HCT116 (cell line): Measurements from ENCODE around the gene CAPN9. TPM values are rescaled to one million over a fixed set of nuclear protein-coding genes. Genes with fewer than 3 reads are reported as not detected.

Experiments used
- ATAC-seq: fragments of 200-7000 bp; cut with Tn5 transposase; 2 replicates; pipeline ENCODE4 v1.9.1; 2020; ENCODE audit warnings: mild to moderate bottlenecking, moderate library complexity
- BruUV-seq: library from RNA; stranded (reverse); fragments of 400-500 nt; replicated peaks from 2 replicates; lab custom pipeline; 2021; lab: Mats Ljungman, UMichigan
- CTCF ChIA-PET: fragments of 300-600 bp; sonication (Branson Sonifier 250); formaldehyde crosslinking; loops from one replicate; lab custom pipeline; 2021; ENCODE audit warnings: antibody characterized with exemption; lab: Charles Lee
- POLR2A ChIA-PET: fragments of 300-600, 350-600 bp; sonication (Branson Sonifier 250); formaldehyde crosslinking; loops from one replicate; lab custom pipeline; 2021; ENCODE audit warnings: antibody characterized with exemption; lab: Charles Lee
- RAD21 ChIA-PET, 2 experiments: fragments of 300-600 bp; sonication (Branson Sonifier 250); formaldehyde crosslinking; loops; one replicate each; lab custom pipeline; 2023; ENCODE audit warnings: low total read pairs in 2 of 2; ENCODE audit not compliant: uncharacterized antibody in 2 of 2, unreplicated experiment in 2 of 2, low non-redundant PET in 1 of 2; lab: Charles Lee
- DNase-seq: peaks from one replicate; pipeline ENCODE4 v3.0.0-alpha.2; 2010; ENCODE audit warnings: low read depth, low spot score
- H2AFZ ChIP-seq: fragments of 200-600 bp; shearing (Covaris generic), sonication (generic); 2 replicates; pipeline ENCODE4 v1.6.1; 2017; ENCODE audit warnings: low read depth, mixed run types, mixed read lengths, antibody characterized with exemption, low read length; ENCODE audit not compliant: poor library complexity, severe bottlenecking
- H3K27ac ChIP-seq: 2 replicates; pipeline ENCODE4 v1.5.1; 2012; ENCODE audit warnings: low read depth, low read length
- H3K27me3 ChIP-seq: fragments of 200-600 bp; sonication (generic); 2 replicates; pipeline ENCODE4 v1.6.1; 2016; ENCODE audit warnings: mixed run types, low read length, mixed read lengths; ENCODE audit not compliant: insufficient read depth
- H3K36me3 ChIP-seq, 2 experiments: fragments of 200-500 bp in 1 of 2; fragments of 200-600 bp in 1 of 2; sonication (Bioruptor generic) in 1 of 2; sonication (generic) in 1 of 2; 2 replicates each; pipeline versions ENCODE4 v1.5.1 to v1.6.1; 2014 to 2016; ENCODE audit warnings: low read length in 2 of 2, inconsistent platforms in 1 of 2, mixed read lengths in 1 of 2, mixed run types in 1 of 2; ENCODE audit not compliant: insufficient read depth in 2 of 2, control insufficient read depth in 1 of 2
- H3K4me1 ChIP-seq, 2 experiments: fragments of 200-600 bp in 1 of 2; sonication (generic) in 1 of 2; 2 replicates each; pipeline versions ENCODE4 v1.5.1 to v1.6.1; 2012 to 2017; ENCODE audit warnings: low read length in 2 of 2, inconsistent platforms in 1 of 2, mild to moderate bottlenecking in 1 of 2, mixed read lengths in 1 of 2, mixed run types in 1 of 2, moderate library complexity in 1 of 2; ENCODE audit not compliant: insufficient read depth in 2 of 2, control insufficient read depth in 1 of 2
- H3K4me2 ChIP-seq: fragments of 200-600 bp; sonication (generic); 2 replicates; pipeline ENCODE4 v1.6.1; 2017; ENCODE audit warnings: mixed run types, low read length, mixed read lengths
- H3K4me3 ChIP-seq, 2 experiments: fragments of 200-600 bp in 1 of 2; sonication (generic) in 1 of 2; replicated peaks in 1 of 2; 2 replicates each; pipeline ENCODE4 v1.5.1; 2011 to 2016; ENCODE audit warnings: low read length in 2 of 2, control low read depth in 1 of 2, low read depth in 1 of 2, mild to moderate bottlenecking in 1 of 2, mixed read lengths in 1 of 2, mixed run types in 1 of 2
- H3K79me2 ChIP-seq: fragments of 200-600 bp; sonication (generic); 2 replicates; pipeline ENCODE4 v1.6.1; 2017; ENCODE audit warnings: mild to moderate bottlenecking, mixed run types, low read length, moderate library complexity, mixed read lengths; ENCODE audit not compliant: insufficient read depth
- H3K9ac ChIP-seq: fragments of 200-600 bp; sonication (generic); 2 replicates; pipeline ENCODE4 v1.6.1; 2016; ENCODE audit warnings: low read length, mixed read lengths
- H3K9me2 ChIP-seq: fragments of 200-600 bp; sonication (generic), shearing (Covaris generic); 2 replicates; pipeline ENCODE4 v1.6.1; 2017; ENCODE audit warnings: mixed run types, mild to moderate bottlenecking, moderate library complexity; ENCODE audit not compliant: insufficient read depth
- H3K9me3 ChIP-seq, 2 experiments: fragments of 200-500 bp in 1 of 2; fragments of 200-600 bp in 1 of 2; sonication (Bioruptor generic) in 1 of 2; sonication (generic) in 1 of 2; 2 replicates each; pipeline ENCODE4 v1.6.1; 2014 to 2017; ENCODE audit warnings: low read length in 2 of 2, mixed read lengths in 2 of 2, inconsistent platforms in 1 of 2, low read depth in 1 of 2, mild to moderate bottlenecking in 1 of 2, mixed run types in 1 of 2, moderate library complexity in 1 of 2; ENCODE audit not compliant: control insufficient read depth in 1 of 2, insufficient read depth in 1 of 2
- H4K20me1 ChIP-seq: fragments of 200-600 bp; sonication (generic), shearing (Covaris generic); 2 replicates; pipeline ENCODE4 v1.6.1; 2017; ENCODE audit warnings: mixed run types, mild to moderate bottlenecking, moderate library complexity; ENCODE audit not compliant: insufficient read depth
- CBX3 ChIP-seq: IDR thresholded peaks from 2 replicates; pipeline ENCODE4 v1.6.1; 2012; ENCODE audit warnings: low read depth
- CEBPB ChIP-seq: IDR thresholded peaks from 2 replicates; pipeline ENCODE4 v1.6.1; 2012; ENCODE audit warnings: low read depth
- EGR1 ChIP-seq: IDR thresholded peaks from 2 replicates; pipeline ENCODE4 v1.6.1; 2012; ENCODE audit warnings: low read depth
- ELF1 ChIP-seq: IDR thresholded peaks from 2 replicates; pipeline ENCODE4 v1.6.1; 2012; ENCODE audit warnings: low read depth, borderline replicate concordance
- EZH2 ChIP-seq: fragments of 200-600 bp; sonication (generic); IDR thresholded peaks from 2 replicates; pipeline ENCODE4 v1.6.1; 2017; ENCODE audit warnings: antibody characterized with exemption, mixed run types
- JUND ChIP-seq: IDR thresholded peaks from 2 replicates; pipeline ENCODE4 v1.6.1; 2012
- POLR2A ChIP-seq: IDR thresholded peaks from 2 replicates; pipeline ENCODE4 v1.7.0; 2011; ENCODE audit warnings: borderline replicate concordance; ENCODE audit not compliant: insufficient read depth, insufficient read length; ENCODE audit errors: extremely low read depth
- POLR2AphosphoS5 ChIP-seq: IDR thresholded peaks from 2 replicates; pipeline ENCODE4 v1.6.1; 2011; ENCODE audit warnings: mild to moderate bottlenecking, low read depth, low read length, moderate library complexity
- RAD21 ChIP-seq: IDR thresholded peaks from 2 replicates; pipeline ENCODE4 v1.6.1; 2012; ENCODE audit warnings: low read depth, mild to moderate bottlenecking
- SIN3A ChIP-seq: IDR thresholded peaks from 2 replicates; pipeline ENCODE4 v1.6.1; 2012; ENCODE audit warnings: low read depth
- SP1 ChIP-seq: IDR thresholded peaks from 2 replicates; pipeline ENCODE4 v1.6.1; 2012; ENCODE audit warnings: low read depth
- SRF ChIP-seq: IDR thresholded peaks from 2 replicates; pipeline ENCODE4 v1.6.1; 2012; ENCODE audit warnings: low read depth
- YY1 ChIP-seq: IDR thresholded peaks from 2 replicates; pipeline ENCODE4 v1.6.1; 2011; ENCODE audit warnings: low read length, low read depth, moderate library complexity, mild to moderate bottlenecking; ENCODE audit not compliant: insufficient replicate concordance; ENCODE audit errors: extremely low read depth
- ZFX ChIP-seq: fragments of 450-650 bp; IDR thresholded peaks from 2 replicates; pipeline ENCODE4 v1.6.1; 2017
- ZNF274 ChIP-seq: fragments of 200-500 bp; sonication (Bioruptor generic); IDR thresholded peaks from 2 replicates; pipeline ENCODE4 v1.6.1; 2014; ENCODE audit warnings: mild to moderate bottlenecking, low read depth, low read length, inconsistent platforms
- intact Hi-C: fragments of 100-400 bp; cut with micrococcal nuclease; formaldehyde crosslinking; loops from 2 replicates; pipeline ENCODE4 v1.10.0; 2022
- total RNA-seq: library from RNA; stranded (reverse); gene quantifications from one replicate; pipeline ENCODE4 v1.2.1, GENCODE V29; 2021; ENCODE audit not compliant: unreplicated experiment
- TF ChIP-seq, protein P1 (sequence below): IDR thresholded peaks from 2 replicates; pipeline ENCODE4 v1.6.1; 2012; ENCODE audit warnings: low read depth
- TF ChIP-seq, protein P2 (sequence below): IDR thresholded peaks from 2 replicates; pipeline ENCODE4 v1.6.1; 2012
- TF ChIP-seq, protein P3 (sequence below): IDR thresholded peaks from 2 replicates; pipeline ENCODE4 v1.6.1; 2012
- TF ChIP-seq, protein P4 (sequence below), 3 experiments: fragments of 200-600 bp in 1 of 3; sonication (generic) in 1 of 3; IDR thresholded peaks in 2 of 3; conservative IDR thresholded peaks in 1 of 3; 2 replicates each; pipeline ENCODE4 v1.5.1; 2012 to 2017; ENCODE audit warnings: low read depth in 2 of 3, low read length in 2 of 3, antibody characterized with exemption in 1 of 3, borderline replicate concordance in 1 of 3, control low read depth in 1 of 3, mild to moderate bottlenecking in 1 of 3, mixed read lengths in 1 of 3, mixed run types in 1 of 3, moderate library complexity in 1 of 3; ENCODE audit not compliant: insufficient read depth in 1 of 3

CAPN9 gene
- total RNA-seq, 1 experiment from 2014 or later, result not detected

DNA sequence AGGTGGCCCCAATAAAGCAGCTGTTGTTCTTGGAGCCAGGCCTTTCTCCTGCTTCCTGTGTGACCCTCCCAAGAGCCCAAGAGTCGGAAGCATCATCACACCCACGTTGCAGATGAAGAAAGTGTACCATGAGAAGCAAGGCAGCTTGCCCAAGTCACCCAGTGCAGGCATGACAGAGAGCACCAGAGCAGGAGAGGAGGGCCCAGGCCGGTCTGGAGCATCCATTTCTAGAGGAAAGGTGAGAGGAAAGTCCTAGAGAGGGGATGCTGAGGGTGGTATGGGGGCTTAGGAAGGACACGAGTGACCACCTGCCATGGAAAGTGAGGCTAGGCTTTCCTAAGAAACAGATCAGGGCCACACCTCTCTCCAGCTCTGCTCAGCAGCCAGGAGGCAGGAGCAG is 74.2 kb downstream of the CAPN9 start:
- intact Hi-C loops, result no loop called here
- ATAC-seq, result no peak
- Histone ChIP-seq H3K9me2 (no peaks in the 10 kb centered on the region), H3K27me3 (no peaks in the 10 kb centered on the region), H2AFZ (no peak overlapping the region), H3K4me3 (no peak overlapping the region), H3K4me2 (no peak overlapping the region), H3K27ac (no peak overlapping the region), H3K36me3 (no peaks in the 10 kb centered on the region), H3K9ac (no peak overlapping the region), H3K4me1 (peaks cover 23 to 24% of the 10 kb centered on the region in 2 experiments), H3K79me2 (no peaks in the 10 kb centered on the region), H3K9me3 (no peaks in the 10 kb centered on the region), H4K20me1 (no peaks in the 10 kb centered on the region)
- TF ChIP-seq RAD21 (no peak), YY1 (no peak), JUND (no peak), POLR2AphosphoS5 (no peak), ELF1 (no peak), SIN3A (no peak), CBX3 (no peak), ZNF274 (no peak), ZFX (no peak), CEBPB (no peak), POLR2A (no peak), EZH2 (no peak), SP1 (no peak), SRF (no peak), EGR1 (no peak)
- TF ChIP-seq, protein P1, sequence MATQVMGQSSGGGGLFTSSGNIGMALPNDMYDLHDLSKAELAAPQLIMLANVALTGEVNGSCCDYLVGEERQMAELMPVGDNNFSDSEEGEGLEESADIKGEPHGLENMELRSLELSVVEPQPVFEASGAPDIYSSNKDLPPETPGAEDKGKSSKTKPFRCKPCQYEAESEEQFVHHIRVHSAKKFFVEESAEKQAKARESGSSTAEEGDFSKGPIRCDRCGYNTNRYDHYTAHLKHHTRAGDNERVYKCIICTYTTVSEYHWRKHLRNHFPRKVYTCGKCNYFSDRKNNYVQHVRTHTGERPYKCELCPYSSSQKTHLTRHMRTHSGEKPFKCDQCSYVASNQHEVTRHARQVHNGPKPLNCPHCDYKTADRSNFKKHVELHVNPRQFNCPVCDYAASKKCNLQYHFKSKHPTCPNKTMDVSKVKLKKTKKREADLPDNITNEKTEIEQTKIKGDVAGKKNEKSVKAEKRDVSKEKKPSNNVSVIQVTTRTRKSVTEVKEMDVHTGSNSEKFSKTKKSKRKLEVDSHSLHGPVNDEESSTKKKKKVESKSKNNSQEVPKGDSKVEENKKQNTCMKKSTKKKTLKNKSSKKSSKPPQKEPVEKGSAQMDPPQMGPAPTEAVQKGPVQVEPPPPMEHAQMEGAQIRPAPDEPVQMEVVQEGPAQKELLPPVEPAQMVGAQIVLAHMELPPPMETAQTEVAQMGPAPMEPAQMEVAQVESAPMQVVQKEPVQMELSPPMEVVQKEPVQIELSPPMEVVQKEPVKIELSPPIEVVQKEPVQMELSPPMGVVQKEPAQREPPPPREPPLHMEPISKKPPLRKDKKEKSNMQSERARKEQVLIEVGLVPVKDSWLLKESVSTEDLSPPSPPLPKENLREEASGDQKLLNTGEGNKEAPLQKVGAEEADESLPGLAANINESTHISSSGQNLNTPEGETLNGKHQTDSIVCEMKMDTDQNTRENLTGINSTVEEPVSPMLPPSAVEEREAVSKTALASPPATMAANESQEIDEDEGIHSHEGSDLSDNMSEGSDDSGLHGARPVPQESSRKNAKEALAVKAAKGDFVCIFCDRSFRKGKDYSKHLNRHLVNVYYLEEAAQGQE, result no peak
- TF ChIP-seq, protein P2, sequence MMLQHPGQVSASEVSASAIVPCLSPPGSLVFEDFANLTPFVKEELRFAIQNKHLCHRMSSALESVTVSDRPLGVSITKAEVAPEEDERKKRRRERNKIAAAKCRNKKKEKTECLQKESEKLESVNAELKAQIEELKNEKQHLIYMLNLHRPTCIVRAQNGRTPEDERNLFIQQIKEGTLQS, result no peak
- TF ChIP-seq, protein P3, sequence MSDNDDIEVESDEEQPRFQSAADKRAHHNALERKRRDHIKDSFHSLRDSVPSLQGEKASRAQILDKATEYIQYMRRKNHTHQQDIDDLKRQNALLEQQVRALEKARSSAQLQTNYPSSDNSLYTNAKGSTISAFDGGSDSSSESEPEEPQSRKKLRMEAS, result no peak
- TF ChIP-seq, protein P4, sequence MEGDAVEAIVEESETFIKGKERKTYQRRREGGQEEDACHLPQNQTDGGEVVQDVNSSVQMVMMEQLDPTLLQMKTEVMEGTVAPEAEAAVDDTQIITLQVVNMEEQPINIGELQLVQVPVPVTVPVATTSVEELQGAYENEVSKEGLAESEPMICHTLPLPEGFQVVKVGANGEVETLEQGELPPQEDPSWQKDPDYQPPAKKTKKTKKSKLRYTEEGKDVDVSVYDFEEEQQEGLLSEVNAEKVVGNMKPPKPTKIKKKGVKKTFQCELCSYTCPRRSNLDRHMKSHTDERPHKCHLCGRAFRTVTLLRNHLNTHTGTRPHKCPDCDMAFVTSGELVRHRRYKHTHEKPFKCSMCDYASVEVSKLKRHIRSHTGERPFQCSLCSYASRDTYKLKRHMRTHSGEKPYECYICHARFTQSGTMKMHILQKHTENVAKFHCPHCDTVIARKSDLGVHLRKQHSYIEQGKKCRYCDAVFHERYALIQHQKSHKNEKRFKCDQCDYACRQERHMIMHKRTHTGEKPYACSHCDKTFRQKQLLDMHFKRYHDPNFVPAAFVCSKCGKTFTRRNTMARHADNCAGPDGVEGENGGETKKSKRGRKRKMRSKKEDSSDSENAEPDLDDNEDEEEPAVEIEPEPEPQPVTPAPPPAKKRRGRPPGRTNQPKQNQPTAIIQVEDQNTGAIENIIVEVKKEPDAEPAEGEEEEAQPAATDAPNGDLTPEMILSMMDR (IDR thresholded peaks at IDR 0.05 in 2 of 3, conservative IDR thresholded peaks at IDR 0.05 in 1 of 3; ENCODE audit: borderline replicate concordance in 1 of 3, insufficient read depth in 1 of 3, low read depth in 2 of 3, low read length in 2 of 3), result no peak
- ChIA-PET RAD21 (no interaction called here), CTCF (no interaction called here), POLR2A (no interaction called here)
- no TSS peak for BruUV-seq
- no peak for DNase-seq
